ENCODE results near the gene STK32C.

STK32C gene

GRCh38 chr10:132229096-132229495, 78.7 kb downstream of the STK32C start:
- Histone ChIP-seq H3K4me1 (ENCODE audit: insufficient read depth, low read length) (no peaks in the 10 kb centered on the region), H3K4me3 (ENCODE audit: low read length) (no peak overlapping the region), H3K9ac (ENCODE audit: low read depth, low read length) (no peak overlapping the region), H3K27ac (ENCODE audit: low read depth, low read length) (no peak overlapping the region), H3K36me3 (ENCODE audit: insufficient read depth, low read length) (no peaks in the 10 kb centered on the region), H3K9me3 (ENCODE audit: insufficient read depth, low read depth, low read length) (no peaks in the 10 kb centered on the region), H3K27me3 (ENCODE audit: insufficient read depth, low read length) (no peaks in the 10 kb centered on the region)
- 97% methylated on average over 6 of the region's 6 CpGs for WGBS

GRCh38 chr10:132228616-132229015, 79.1 kb downstream of the STK32C start:
- H3K9ac ChIP-seq (ENCODE audit: low read depth, low read length): no peak overlapping the region
- 96% methylated on average over 14 of the region's 14 CpGs for WGBS
- H3K27me3 ChIP-seq (ENCODE audit: insufficient read depth, low read length): no peaks in the 10 kb centered on the region
- no peak overlapping the region for H3K4me3 ChIP-seq (ENCODE audit: low read length)
- no peak overlapping the region for H3K27ac ChIP-seq (ENCODE audit: low read depth, low read length)
- H3K9me3 ChIP-seq (ENCODE audit: insufficient read depth, low read depth, low read length): no peaks in the 10 kb centered on the region
- no peaks in the 10 kb centered on the region for H3K36me3 ChIP-seq (ENCODE audit: insufficient read depth, low read length)
- no peaks in the 10 kb centered on the region for H3K4me1 ChIP-seq (ENCODE audit: insufficient read depth, low read length)

- WGBS: 96% methylated on average over 29 of the region's 29 CpGs
- Histone ChIP-seq H3K27ac (ENCODE audit: low read depth, low read length) (no peak overlapping the region), H3K27me3 (ENCODE audit: insufficient read depth, low read length) (no peaks in the 10 kb centered on the region), H3K4me3 (ENCODE audit: low read length) (no peak overlapping the region), H3K9ac (ENCODE audit: low read depth, low read length) (no peak overlapping the region), H3K36me3 (ENCODE audit: insufficient read depth, low read length) (no peaks in the 10 kb centered on the region), H3K4me1 (ENCODE audit: insufficient read depth, low read length) (no peaks in the 10 kb centered on the region), H3K9me3 (ENCODE audit: insufficient read depth, low read depth, low read length) (no peaks in the 10 kb centered on the region)
These were observed 79.8 kb downstream of the STK32C start for GRCh38 chr10:132227851-132228390.

- 92% methylated on average over 27 of the region's 27 CpGs for WGBS
- no peaks in the 10 kb centered on the region for H3K9me3 ChIP-seq (ENCODE audit: insufficient read depth, low read depth, low read length)
- H3K36me3 ChIP-seq (ENCODE audit: insufficient read depth, low read length): no peaks in the 10 kb centered on the region
- H3K27ac ChIP-seq (ENCODE audit: low read depth, low read length): no peak overlapping the region
- H3K27me3 ChIP-seq (ENCODE audit: insufficient read depth, low read length): no peaks in the 10 kb centered on the region
- no peak overlapping the region for H3K9ac ChIP-seq (ENCODE audit: low read depth, low read length)
- H3K4me1 ChIP-seq (ENCODE audit: insufficient read depth, low read length): no peaks in the 10 kb centered on the region
- no peak overlapping the region for H3K4me3 ChIP-seq (ENCODE audit: low read length)
These were observed 81.0 kb downstream of the STK32C start for GRCh38 chr10:132226586-132227405.

- 83% methylated on average over 8 of the region's 8 CpGs for WGBS
- no peak overlapping the region for H3K4me3 ChIP-seq (ENCODE audit: low read length)
- H3K9me3 ChIP-seq (ENCODE audit: insufficient read depth, low read depth, low read length): no peaks in the 10 kb centered on the region
- H3K36me3 ChIP-seq (ENCODE audit: insufficient read depth, low read length): no peaks in the 10 kb centered on the region
- H3K27me3 ChIP-seq (ENCODE audit: insufficient read depth, low read length): no peaks in the 10 kb centered on the region
- H3K9ac ChIP-seq (ENCODE audit: low read depth, low read length): no peak overlapping the region
- H3K27ac ChIP-seq (ENCODE audit: low read depth, low read length): no peak overlapping the region
- H3K4me1 ChIP-seq (ENCODE audit: insufficient read depth, low read length): no peaks in the 10 kb centered on the region
These were observed 81.9 kb downstream of the STK32C start for GRCh38 chr10:132225849-132226205.

- 94% methylated on average over 25 of the region's 25 CpGs for WGBS
- no peaks in the 10 kb centered on the region for H3K9me3 ChIP-seq (ENCODE audit: insufficient read depth, low read depth, low read length)
- no peaks in the 10 kb centered on the region for H3K4me1 ChIP-seq (ENCODE audit: insufficient read depth, low read length)
- no peaks in the 10 kb centered on the region for H3K36me3 ChIP-seq (ENCODE audit: insufficient read depth, low read length)
- no peaks in the 10 kb centered on the region for H3K27me3 ChIP-seq (ENCODE audit: insufficient read depth, low read length)
- H3K4me3 ChIP-seq (ENCODE audit: low read length): no peak overlapping the region
- no peak overlapping the region for H3K9ac ChIP-seq (ENCODE audit: low read depth, low read length)
- H3K27ac ChIP-seq (ENCODE audit: low read depth, low read length): no peak overlapping the region
These were observed 82.5 kb downstream of the STK32C start for GRCh38 chr10:132225073-132225848.

GRCh38 chr10:132224343-132225072, 83.2 kb downstream of the STK32C start:
- Histone ChIP-seq H3K27ac (ENCODE audit: low read depth, low read length) (no peak overlapping the region), H3K9ac (ENCODE audit: low read depth, low read length) (no peak overlapping the region), H3K27me3 (ENCODE audit: insufficient read depth, low read length) (no peaks in the 10 kb centered on the region), H3K36me3 (ENCODE audit: insufficient read depth, low read length) (no peaks in the 10 kb centered on the region), H3K9me3 (ENCODE audit: insufficient read depth, low read depth, low read length) (no peaks in the 10 kb centered on the region), H3K4me1 (ENCODE audit: insufficient read depth, low read length) (no peaks in the 10 kb centered on the region), H3K4me3 (ENCODE audit: low read length) (no peak overlapping the region)
- WGBS: 92% methylated on average over 20 of the region's 20 CpGs

- 0 out of 2 replicates have a peak, but pooled peaks cover under 1% of the 10 kb centered on the region for H3K9me3 ChIP-seq (ENCODE audit: insufficient read depth, low read depth, low read length)
- H3K27me3 ChIP-seq (ENCODE audit: insufficient read depth, low read length): no peaks in the 10 kb centered on the region
- no peaks in the 10 kb centered on the region for H3K4me1 ChIP-seq (ENCODE audit: insufficient read depth, low read length)
- WGBS: 93% methylated on average over 23 of the region's 23 CpGs
- no peaks in the 10 kb centered on the region for H3K36me3 ChIP-seq (ENCODE audit: insufficient read depth, low read length)
- H3K9ac ChIP-seq (ENCODE audit: low read depth, low read length): no peak overlapping the region
- H3K4me3 ChIP-seq (ENCODE audit: low read length): no peak overlapping the region
- H3K27ac ChIP-seq (ENCODE audit: low read depth, low read length): no peak overlapping the region
These were observed 84.0 kb downstream of the STK32C start for GRCh38 chr10:132223611-132224342.

GRCh38 chr10:132223156-132223590, 84.6 kb downstream of the STK32C start:
- Histone ChIP-seq H3K9ac (ENCODE audit: low read depth, low read length) (no peak overlapping the region), H3K9me3 (ENCODE audit: insufficient read depth, low read depth, low read length) (peaks cover 6% of the 10 kb centered on the region; the same call in 1 of the 2 replicates), H3K4me3 (ENCODE audit: low read length) (no peak overlapping the region), H3K36me3 (ENCODE audit: insufficient read depth, low read length) (no peaks in the 10 kb centered on the region), H3K27ac (ENCODE audit: low read depth, low read length) (no peak overlapping the region), H3K27me3 (ENCODE audit: insufficient read depth, low read length) (no peaks in the 10 kb centered on the region), H3K4me1 (ENCODE audit: insufficient read depth, low read length) (no peaks in the 10 kb centered on the region)
- WGBS: 42% methylated on average over 16 of the region's 16 CpGs

GRCh38 chr10:132222726-132223125, 85.0 kb downstream of the STK32C start:
- Histone ChIP-seq H3K4me1 (ENCODE audit: insufficient read depth, low read length) (no peaks in the 10 kb centered on the region), H3K9me3 (ENCODE audit: insufficient read depth, low read depth, low read length) (peaks cover 11% of the 10 kb centered on the region), H3K36me3 (ENCODE audit: insufficient read depth, low read length) (no peaks in the 10 kb centered on the region), H3K4me3 (ENCODE audit: low read length) (no peak overlapping the region), H3K9ac (ENCODE audit: low read depth, low read length) (no peak overlapping the region), H3K27ac (ENCODE audit: low read depth, low read length) (no peak overlapping the region), H3K27me3 (ENCODE audit: insufficient read depth, low read length) (no peaks in the 10 kb centered on the region)
- 72% methylated on average over 21 of the region's 21 CpGs for WGBS
